ENCODE data around the gene PGP. TPM values are rescaled to one million over a fixed set of nuclear protein-coding genes. Genes with fewer than 3 reads are reported as not detected.
A peak's percentile ranks its signal among the peaks of the same experiment; 100 is the strongest.

The PGP gene
- total RNA-seq, 1 donor from 2014 or later, result 30.6 TPM

- H3K36me3 Mint-ChIP-seq (ENCODE audit: insufficient read depth), result no peaks in the 10 kb centered on the region
- no peak for DNase-seq (ENCODE audit: low spot score, unreplicated experiment)
- H3K4me1 Mint-ChIP-seq (ENCODE audit: low read depth), result peaks cover 4% of the 10 kb centered on the region
- H3K4me3 Mint-ChIP-seq (ENCODE audit: low read depth), result no peak overlapping the region
- no peaks in the 10 kb centered on the region for H3K9me3 Mint-ChIP-seq (ENCODE audit: low read depth)
- H3K27ac Mint-ChIP-seq, result no peak overlapping the region
- no peak for TF ChIP-seq CTCF (IDR thresholded peaks at IDR 0.05; ENCODE audit: unreplicated experiment)
- H3K27me3 Mint-ChIP-seq, result no peaks in the 10 kb centered on the region
Observed at GRCh38 chr16:2228161-2228824, 13.7 kb upstream of the PGP start.

DNA sequence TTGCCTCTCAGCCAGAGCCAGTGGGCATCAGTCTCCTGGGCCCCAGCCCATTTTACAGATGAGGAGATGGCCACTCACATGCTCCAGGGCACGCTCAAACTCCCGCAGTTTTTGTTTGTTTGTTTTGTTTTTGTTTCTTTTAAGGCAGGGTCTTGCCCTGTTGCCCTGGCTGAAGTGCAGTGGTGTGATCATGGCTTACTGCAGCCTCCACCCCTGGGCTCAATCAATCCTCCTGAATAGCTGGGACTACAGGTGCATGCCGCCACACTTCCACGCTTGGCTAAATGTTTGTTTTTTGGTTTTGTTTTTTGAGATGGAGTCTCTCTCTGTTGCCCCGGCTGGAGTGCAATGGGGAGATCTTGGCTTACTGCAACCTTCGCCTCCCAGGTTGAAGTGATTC lies 12.3 kb upstream of the PGP start:
- Mint-ChIP-seq H3K27ac (no peak overlapping the region), H3K27me3 (no peaks in the 10 kb centered on the region), H3K4me3 (ENCODE audit: low read depth) (no peak overlapping the region), H3K4me1 (ENCODE audit: low read depth) (peaks cover 4% of the 10 kb centered on the region), H3K36me3 (ENCODE audit: insufficient read depth) (no peaks in the 10 kb centered on the region), H3K9me3 (ENCODE audit: low read depth) (no peaks in the 10 kb centered on the region)
- TF ChIP-seq CTCF (IDR thresholded peaks at IDR 0.05; ENCODE audit: unreplicated experiment), result no peak
- DNase-seq (ENCODE audit: low spot score, unreplicated experiment), result no peak

DNA sequence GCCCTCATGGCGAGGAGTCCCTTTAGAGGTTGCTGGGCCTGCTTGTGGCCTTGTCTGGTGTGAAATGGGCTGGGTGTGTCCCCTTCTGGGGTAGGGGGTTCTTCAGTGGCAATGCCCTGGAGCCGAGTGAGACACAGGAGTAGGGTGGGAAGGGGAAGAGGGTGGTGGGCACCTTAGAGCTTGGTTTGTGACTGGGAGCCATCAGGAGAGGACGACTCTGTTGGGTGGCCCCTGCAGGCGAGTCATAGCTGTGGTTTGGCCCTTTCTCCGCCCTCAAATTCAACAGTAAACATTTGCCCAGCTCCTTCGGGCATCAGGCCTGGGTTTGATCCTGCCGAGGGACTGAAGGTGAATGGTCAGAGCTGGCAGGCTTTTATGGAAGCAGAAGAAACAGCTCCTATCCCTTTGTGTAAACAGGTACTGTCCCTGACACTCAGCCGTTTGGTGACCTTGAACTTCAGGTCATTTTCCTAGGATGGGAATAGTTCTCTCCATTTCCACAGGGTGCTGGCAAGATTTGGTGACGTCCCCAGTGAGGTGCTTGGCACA lies 11.7 kb upstream of the PGP start:
- Mint-ChIP-seq H3K9me3 (ENCODE audit: low read depth) (no peaks in the 10 kb centered on the region), H3K27ac (no peak overlapping the region), H3K27me3 (no peaks in the 10 kb centered on the region), H3K36me3 (ENCODE audit: insufficient read depth) (no peaks in the 10 kb centered on the region), H3K4me1 (ENCODE audit: low read depth) (peaks cover 4% of the 10 kb centered on the region), H3K4me3 (ENCODE audit: low read depth) (no peak overlapping the region)
- no peak for TF ChIP-seq CTCF (IDR thresholded peaks at IDR 0.05; ENCODE audit: unreplicated experiment)
- DNase-seq (ENCODE audit: low spot score, unreplicated experiment), result no peak

GRCh38 chr16:2223942-2224486 lies 9.4 kb upstream of the PGP start:
- H3K4me3 Mint-ChIP-seq (ENCODE audit: low read depth), result peak overlapping the region; percentile 81
- H3K9me3 Mint-ChIP-seq (ENCODE audit: low read depth), result no peaks in the 10 kb centered on the region
- peaks cover 11% of the 10 kb centered on the region for H3K4me1 Mint-ChIP-seq (ENCODE audit: low read depth)
- no peaks in the 10 kb centered on the region for H3K27me3 Mint-ChIP-seq
- peak; percentile 7 for TF ChIP-seq CTCF (IDR thresholded peaks at IDR 0.05; ENCODE audit: unreplicated experiment)
- DNase-seq (ENCODE audit: low spot score, unreplicated experiment), result no peak
- peak overlapping the region; percentile 88 for H3K27ac Mint-ChIP-seq
- H3K36me3 Mint-ChIP-seq (ENCODE audit: insufficient read depth), result no peaks in the 10 kb centered on the region

- H3K36me3 Mint-ChIP-seq (ENCODE audit: insufficient read depth), result no peaks in the 10 kb centered on the region
- H3K9me3 Mint-ChIP-seq (ENCODE audit: low read depth), result no peaks in the 10 kb centered on the region
- H3K4me1 Mint-ChIP-seq (ENCODE audit: low read depth), result peaks cover 11% of the 10 kb centered on the region
- H3K27ac Mint-ChIP-seq, result peak within 1 kb of the TSS; percentile 88
- H3K27me3 Mint-ChIP-seq, result no peaks in the 10 kb centered on the region
- DNase-seq (ENCODE audit: low spot score, unreplicated experiment), result peak; percentile 98
- TF ChIP-seq CTCF (IDR thresholded peaks at IDR 0.05; ENCODE audit: unreplicated experiment), result no peak
- H3K4me3 Mint-ChIP-seq (ENCODE audit: low read depth), result peak within 1 kb of the TSS; percentile 81
Observed at GRCh38 chr16:2223221-2223941, 8.7 kb upstream of the PGP start, which contains the start of gene E4F1. Gene E4F1, plus strand, starts transcription at chr16:2223591. Its CDS starts 23 bp downstream, at chr16:2223614.

All from progenitor cell of endocrine pancreas (in vitro differentiated cells).